B cell (primary cell): ENCODE data around the gene SLC39A1. TPM values are rescaled to one million over a fixed set of nuclear protein-coding genes. Genes with fewer than 3 reads are reported as not detected.

Source experiments
- ATAC-seq: fragments of 200-7000 bp; cut with Tn5 transposase; one replicate; pipeline ENCODE4 v1.10.0; 2021; ENCODE audit warnings: low read depth, mild to moderate bottlenecking, moderate number of reproducible peaks, moderate library complexity
- CTCF ChIA-PET: fragments of 350-600 bp; sonication (Branson Sonifier 250); formaldehyde crosslinking; loops from one replicate; lab custom pipeline; 2021; ENCODE audit warnings: antibody characterized with exemption, inconsistent platforms; lab: Charles Lee
- POLR2A ChIA-PET: fragments of 350-600 bp; sonication (Branson Sonifier 250); formaldehyde crosslinking; loops from one replicate; lab custom pipeline; 2021; ENCODE audit warnings: antibody characterized with exemption; lab: Charles Lee
- DNase-seq: peaks from one replicate; pipeline ENCODE4 v3.0.0; 2013
- H2AFZ ChIP-seq: 2 replicates; pipeline ENCODE4 v1.6.1; 2012; ENCODE audit warnings: mild to moderate bottlenecking, low read depth, low read length; ENCODE audit not compliant: insufficient read depth, poor library complexity, severe bottlenecking
- H3K27ac ChIP-seq, 2 donors: 1 replicate in 1 of 2; 2 replicates in 1 of 2; pipeline ENCODE4 v1.5.1; 2012 to 2013; ENCODE audit warnings: low read length in 2 of 2, mild to moderate bottlenecking in 2 of 2, moderate library complexity in 1 of 2
- H3K27me3 ChIP-seq, 4 experiments: fragments of 200-600 bp in 1 of 4; sonication (generic) in 1 of 4; replicated peaks in 1 of 4; 1 replicate in 2 of 4; 2 replicates in 2 of 4; pipeline versions ENCODE4 v1.6.1 to v1.7.0; 2013 to 2016; ENCODE audit warnings: low read length in 3 of 4, mild to moderate bottlenecking in 2 of 4, mixed read lengths in 1 of 4, moderate library complexity in 1 of 4; ENCODE audit not compliant: insufficient read depth in 4 of 4, control insufficient read depth in 3 of 4; ENCODE audit errors: control extremely low read depth in 1 of 4
- H3K36me3 ChIP-seq, 2 experiments: replicated peaks in 1 of 2; 1 replicate in 1 of 2; 2 replicates in 1 of 2; pipeline versions ENCODE4 v1.6.1 to v1.7.1; 2013; ENCODE audit warnings: low read length in 1 of 2; ENCODE audit not compliant: insufficient read depth in 2 of 2, control insufficient read depth in 1 of 2; ENCODE audit errors: control extremely low read depth in 1 of 2, extremely low read depth in 1 of 2
- H3K4me1 ChIP-seq, 2 donors: fragments of 200-600 bp in 1 of 2; sonication (generic) in 1 of 2; 1 replicate in 1 of 2; 2 replicates in 1 of 2; pipeline versions ENCODE4 v1.5.1 to v1.6.1; 2013 to 2017; ENCODE audit warnings: low read length in 2 of 2; ENCODE audit not compliant: control insufficient read depth in 2 of 2, insufficient read depth in 2 of 2
- H3K4me2 ChIP-seq: replicated peaks from 2 replicates; pipeline ENCODE3; 2012; ENCODE audit warnings: mild to moderate bottlenecking, low read depth, low read length; ENCODE audit not compliant: poor library complexity, severe bottlenecking
- H3K4me3 ChIP-seq, 5 experiments: fragments of 200-600 bp in 1 of 5; sonication (generic) in 1 of 5; 1 replicate in 3 of 5; 2 replicates in 2 of 5; pipeline versions ENCODE4 v1.5.1 to v1.7.0; 2011 to 2016; ENCODE audit warnings: low read length in 4 of 5, mild to moderate bottlenecking in 4 of 5, low read depth in 2 of 5, control low read depth in 1 of 5, moderate library complexity in 1 of 5; ENCODE audit not compliant: insufficient read depth in 1 of 5; ENCODE audit errors: control extremely low read depth in 1 of 5, extremely low read depth in 1 of 5
- H3K79me2 ChIP-seq: fragments of 200-600 bp; sonication (generic); one replicate; pipeline ENCODE4 v1.6.0; 2016; ENCODE audit warnings: low read length; ENCODE audit not compliant: control insufficient read depth, insufficient read depth
- H3K9ac ChIP-seq: fragments of 200-600 bp; sonication (generic); 2 replicates; pipeline ENCODE4 v1.6.1; 2017; ENCODE audit warnings: mild to moderate bottlenecking, low read length, moderate library complexity
- H3K9me3 ChIP-seq, 3 donors: one replicate each; pipeline versions ENCODE4 v1.6.1 to v1.7.1; 2013; ENCODE audit warnings: low read length in 2 of 3; ENCODE audit not compliant: control insufficient read depth in 2 of 3, insufficient read depth in 1 of 3; ENCODE audit errors: control extremely low read depth in 1 of 3
- H4K20me1 ChIP-seq: 2 replicates; pipeline ENCODE4 v1.6.0; 2012; ENCODE audit warnings: mild to moderate bottlenecking, low read length; ENCODE audit not compliant: insufficient read depth, control insufficient read depth, poor library complexity, severe bottlenecking
- H3K27ac Mint-ChIP-seq: one replicate; pipeline ENCODE4 v1.8.0; 2021; ENCODE audit warnings: mixed read lengths
- H3K27me3 Mint-ChIP-seq: one replicate; pipeline ENCODE4 v1.8.0; 2021; ENCODE audit warnings: mixed read lengths
- H3K4me1 Mint-ChIP-seq: one replicate; pipeline ENCODE4 v1.8.0; 2021; ENCODE audit warnings: mixed read lengths
- H3K4me3 Mint-ChIP-seq: one replicate; pipeline ENCODE4 v1.8.0; 2021; ENCODE audit warnings: mixed read lengths
- H3K9me3 Mint-ChIP-seq: one replicate; pipeline ENCODE4 v1.8.0; 2022; ENCODE audit warnings: mixed read lengths; ENCODE audit not compliant: insufficient read depth
- EZH2 ChIP-seq: IDR thresholded peaks from 2 replicates; pipeline ENCODE4 v1.6.1; 2012; ENCODE audit warnings: borderline replicate concordance, low read depth, mild to moderate bottlenecking, moderate library complexity, low read length; ENCODE audit not compliant: insufficient read depth, poor library complexity, severe bottlenecking
- WGBS: methylation state at CpG from one replicate; pipeline ENCODE4 v1.1.5; 2013; ENCODE audit warnings: missing lambda C conversion rate; ENCODE audit not compliant: insufficient coverage; 5-methylcytosine and 5-hydroxymethylcytosine counted together
- intact Hi-C: fragments of 100-400 bp; cut with micrococcal nuclease; formaldehyde crosslinking; loops from one replicate; pipeline ENCODE4 v1.10.0; 2022
- polyA plus RNA-seq: library from polyadenylated mRNA; depleted of rRNA; stranded (reverse); fragments of >200 nt; gene quantifications from 2 replicates; pipeline ENCODE4 v1.2.3, GENCODE V29; 2012
- total RNA-seq, 2 donors: library from RNA; stranded (reverse); fragments of 120-200 nt in 1 of 2; gene quantifications; 1 replicate in 1 of 2; 2 replicates in 1 of 2; pipeline versions ENCODE4 v1.2.3 to v1.2.4, GENCODE V29; 2013 to 2022
- TF ChIP-seq, protein P1 (sequence below): fragments of 200-600 bp; IDR thresholded peaks from one replicate; pipeline ENCODE4 v1.8.0; 2022; ENCODE audit warnings: antibody characterized with exemption, mild to moderate bottlenecking

SLC39A1 gene
- total and polyA plus RNA-seq, 2 donors (not counting 1 experiment from before 2014, with no cell fraction given) = 19.3 to 28.1 TPM

DNA sequence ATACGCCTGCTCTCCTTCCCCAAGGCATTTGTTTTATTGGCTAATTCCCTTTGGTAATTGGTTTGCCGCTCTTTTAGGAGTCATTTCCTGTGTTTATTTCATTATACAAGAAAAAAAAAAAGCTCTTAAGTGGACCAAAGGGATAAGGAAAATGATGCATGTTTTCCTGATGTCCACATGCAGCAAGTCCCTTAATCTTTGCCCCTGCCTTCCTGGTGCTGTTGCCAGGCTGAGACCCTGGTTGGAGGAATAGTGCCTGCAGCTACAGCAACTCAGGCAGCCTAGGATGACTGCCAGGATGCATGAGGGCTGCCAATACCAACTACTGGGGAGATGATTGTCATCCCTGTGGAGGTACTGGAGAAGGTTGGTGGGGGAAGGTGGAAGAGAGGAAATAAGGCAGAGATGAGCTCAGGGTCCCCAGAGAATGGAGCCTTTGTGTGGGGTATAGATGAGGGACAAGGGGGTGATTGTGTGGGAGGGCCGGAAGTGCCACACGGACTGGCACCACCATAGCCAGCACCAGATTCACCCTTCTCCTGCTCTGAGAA is 34.5 kb downstream of the SLC39A1 start:
- H3K9me3 ChIP-seq = no peaks in the 10 kb centered on the region
- DNase-seq (no peak), ATAC-seq (no peak)
- peaks cover 16% of the 10 kb centered on the region for H4K20me1 ChIP-seq
- Mint-ChIP-seq H3K27ac (peak overlapping the region; percentile 21), H3K9me3 (no peaks in the 10 kb centered on the region), H3K27me3 (no peaks in the 10 kb centered on the region), H3K4me3 (no peak overlapping the region), H3K4me1 (peaks cover 2% of the 10 kb centered on the region)
- no peaks in the 10 kb centered on the region for H3K27me3 ChIP-seq
- peaks cover 0 to 41% of the 10 kb centered on the region in 2 experiments for H3K36me3 ChIP-seq
- TF ChIP-seq, protein P1, sequence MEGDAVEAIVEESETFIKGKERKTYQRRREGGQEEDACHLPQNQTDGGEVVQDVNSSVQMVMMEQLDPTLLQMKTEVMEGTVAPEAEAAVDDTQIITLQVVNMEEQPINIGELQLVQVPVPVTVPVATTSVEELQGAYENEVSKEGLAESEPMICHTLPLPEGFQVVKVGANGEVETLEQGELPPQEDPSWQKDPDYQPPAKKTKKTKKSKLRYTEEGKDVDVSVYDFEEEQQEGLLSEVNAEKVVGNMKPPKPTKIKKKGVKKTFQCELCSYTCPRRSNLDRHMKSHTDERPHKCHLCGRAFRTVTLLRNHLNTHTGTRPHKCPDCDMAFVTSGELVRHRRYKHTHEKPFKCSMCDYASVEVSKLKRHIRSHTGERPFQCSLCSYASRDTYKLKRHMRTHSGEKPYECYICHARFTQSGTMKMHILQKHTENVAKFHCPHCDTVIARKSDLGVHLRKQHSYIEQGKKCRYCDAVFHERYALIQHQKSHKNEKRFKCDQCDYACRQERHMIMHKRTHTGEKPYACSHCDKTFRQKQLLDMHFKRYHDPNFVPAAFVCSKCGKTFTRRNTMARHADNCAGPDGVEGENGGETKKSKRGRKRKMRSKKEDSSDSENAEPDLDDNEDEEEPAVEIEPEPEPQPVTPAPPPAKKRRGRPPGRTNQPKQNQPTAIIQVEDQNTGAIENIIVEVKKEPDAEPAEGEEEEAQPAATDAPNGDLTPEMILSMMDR = no peak
- no peak for TF ChIP-seq EZH2
- intact Hi-C loops = no loop called here
- no peak overlapping the region for H2AFZ ChIP-seq
- no CpG with 5 or more reads among the region's 4 CpGs for whole genome bisulfite sequencing
- peaks cover 11 to 14% of the 10 kb centered on the region in 2 donors for H3K4me1 ChIP-seq
- no peak overlapping the region for H3K4me2 ChIP-seq
- H3K9ac ChIP-seq = no peak overlapping the region
- CTCF ChIA-PET = interaction anchor here (1.3 kb wide), 1 partner anchor 16 kb away, joined by 5 read pairs; no protein-coding TSS in a partner anchor
- POLR2A ChIA-PET = interaction anchor here (0.6 to 1.0 kb wide), 2 partner anchors 15 to 59 kb away, joined by 4 to 7 read pairs; no protein-coding TSS in a partner anchor
- H3K27ac ChIP-seq = peak overlapping the region in 1 of 2 donors; percentile 48
- peaks cover 8% of the 10 kb centered on the region for H3K79me2 ChIP-seq
- no peak overlapping the region for H3K4me3 ChIP-seq

DNA sequence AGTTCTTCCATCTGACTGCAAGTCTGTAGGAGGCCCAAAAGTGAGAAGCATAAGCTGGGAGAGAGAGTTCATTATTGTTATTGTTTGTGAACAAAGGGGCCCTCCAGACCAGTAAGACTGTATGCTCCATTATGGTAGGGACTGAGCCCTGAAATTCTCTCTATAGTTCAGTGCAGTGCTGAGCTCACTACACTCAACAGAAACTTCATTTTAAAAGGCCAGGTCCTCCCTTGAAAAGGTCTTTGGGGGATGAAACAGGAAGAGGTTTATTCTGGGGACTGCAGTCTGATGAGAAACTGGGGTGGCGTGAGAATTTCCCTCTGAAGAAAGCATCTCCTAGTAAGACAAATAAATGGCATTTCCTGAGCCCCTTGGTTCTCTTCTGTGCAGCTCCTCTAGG is 35.1 kb downstream of the SLC39A1 start:
- H3K36me3 ChIP-seq = peaks cover 0 to 35% of the 10 kb centered on the region in 2 experiments
- POLR2A ChIA-PET = interaction anchor here (1.0 to 1.1 kb wide), 2 partner anchors 17 to 60 kb away, joined by 4 to 5 read pairs; no protein-coding TSS in a partner anchor
- no peak overlapping the region for H3K4me3 ChIP-seq
- peaks cover 6% of the 10 kb centered on the region for H3K4me1 Mint-ChIP-seq
- DNase-seq (no peak), ATAC-seq (no peak)
- no peaks in the 10 kb centered on the region for H3K9me3 ChIP-seq
- H3K4me3 Mint-ChIP-seq = no peak overlapping the region
- no CpG with 5 or more reads among the region's 1 CpG for WGBS
- H3K27me3 Mint-ChIP-seq = no peaks in the 10 kb centered on the region
- H3K27ac Mint-ChIP-seq = peak overlapping the region; percentile 21
- peaks cover 15 to 18% of the 10 kb centered on the region in 2 donors for H3K4me1 ChIP-seq
- no peak overlapping the region for H3K9ac ChIP-seq
- intact Hi-C loops = no loop called here
- H3K27ac ChIP-seq = peak overlapping the region in 1 of 2 donors; percentile 48
- H3K9me3 Mint-ChIP-seq = no peaks in the 10 kb centered on the region
- no peak overlapping the region for H3K4me2 ChIP-seq
- no peak overlapping the region for H2AFZ ChIP-seq
- peaks cover 14% of the 10 kb centered on the region for H3K79me2 ChIP-seq
- H4K20me1 ChIP-seq = peaks cover 15% of the 10 kb centered on the region
- no peaks in the 10 kb centered on the region for H3K27me3 ChIP-seq
- CTCF ChIA-PET = no interaction called here
- no peak for TF ChIP-seq EZH2
- TF ChIP-seq, protein P1 = no peak
